SU-DHL-6 (cell line): ENCODE measurements around the gene PDE7B.

Experiments
- H2AFZ ChIP-seq: fragments of 200-600 bp; sonication (generic); 2 replicates; pipeline ENCODE4 v1.6.1; 2014; ENCODE audit warnings: low read depth, mild to moderate bottlenecking, moderate library complexity, mixed read lengths, antibody characterized with exemption, low read length; ENCODE audit not compliant: severe bottlenecking
- H3F3A ChIP-seq: fragments of 200-600 bp; shearing (Covaris generic); 2 replicates; pipeline ENCODE4 v1.6.0; 2016; ENCODE audit warnings: antibody characterized with exemption, mild to moderate bottlenecking; ENCODE audit not compliant: insufficient read depth
- H3K27ac ChIP-seq: fragments of 200-600 bp; sonication (generic); 2 replicates; pipeline ENCODE4 v1.5.1; 2016; ENCODE audit warnings: low read depth, mild to moderate bottlenecking, low read length, moderate library complexity, mixed read lengths
- H3K27me3 ChIP-seq: fragments of 200-600 bp; sonication (generic), shearing (Covaris generic); 2 replicates; pipeline ENCODE4 v1.6.0; 2014; ENCODE audit warnings: mild to moderate bottlenecking, low read length
- H3K36me3 ChIP-seq: fragments of 200-600 bp; sonication (generic); 2 replicates; pipeline ENCODE4 v1.6.1; 2014; ENCODE audit warnings: mild to moderate bottlenecking, low read length, mixed read lengths
- H3K4me2 ChIP-seq: fragments of 300-600, 200-600 bp; shearing (Covaris generic), sonication (generic); 2 replicates; pipeline ENCODE4 v1.6.0; 2014; ENCODE audit warnings: low read length, low read depth, mild to moderate bottlenecking; ENCODE audit not compliant: poor library complexity, severe bottlenecking
- H3K4me3 ChIP-seq: fragments of 200-600 bp; sonication (generic); 2 replicates; pipeline ENCODE4 v1.5.1; 2014; ENCODE audit warnings: antibody characterized with exemption, low read length, mild to moderate bottlenecking, mixed read lengths; ENCODE audit not compliant: insufficient read depth, poor library complexity, severe bottlenecking
- H3K79me2 ChIP-seq: fragments of 200-600 bp; sonication (generic); 2 replicates; pipeline ENCODE4 v1.6.1; 2014; ENCODE audit warnings: mild to moderate bottlenecking, low read length, moderate library complexity; ENCODE audit not compliant: insufficient read depth
- H3K9ac ChIP-seq: fragments of 200-600 bp; sonication (generic); 2 replicates; pipeline ENCODE4 v1.7.0; 2014; ENCODE audit warnings: mild to moderate bottlenecking, low read length
- H3K9me2 ChIP-seq: fragments of 200-600 bp; sonication (generic); replicated peaks from 2 replicates; pipeline ENCODE4 v1.6.1; 2014; ENCODE audit warnings: low read length; ENCODE audit not compliant: insufficient read depth
- H3K9me3 ChIP-seq: fragments of 200-600 bp; sonication (generic); 2 replicates; pipeline ENCODE4 v1.6.1; 2014; ENCODE audit warnings: low read length, mixed read lengths; ENCODE audit not compliant: insufficient read depth
- H4K20me1 ChIP-seq: fragments of 200-600 bp; sonication (generic); 2 replicates; pipeline ENCODE4 v1.6.1; 2014; ENCODE audit warnings: low read depth, mild to moderate bottlenecking, antibody characterized with exemption, low read length, moderate library complexity, mixed read lengths
- CTCF ChIP-seq: fragments of 200-600 bp; sonication (generic); IDR thresholded peaks from one replicate; pipeline ENCODE4 v1.5.1; 2017; ENCODE audit warnings: antibody characterized with exemption, mild to moderate bottlenecking, low read length, moderate library complexity; ENCODE audit not compliant: insufficient read depth, poor library complexity, severe bottlenecking
- EZH2phosphoT487 ChIP-seq: fragments of 200-600 bp; sonication (generic), shearing (Covaris generic); conservative IDR thresholded peaks from 2 replicates; pipeline ENCODE4 v1.6.1; 2018; ENCODE audit warnings: mild to moderate bottlenecking, antibody characterized with exemption, low read length, moderate library complexity, mixed read lengths

PDE7B gene

GRCh38 chr6:136129365-136129764 is 277.9 kb downstream of the PDE7B start:
- Histone ChIP-seq H3K27ac (no peak overlapping the region), H3K27me3 (no peaks in the 10 kb centered on the region), H3K9me2 (no peaks in the 10 kb centered on the region; the same call in 1 of the 2 replicates), H3K4me2 (no peak overlapping the region), H3K9me3 (no peaks in the 10 kb centered on the region), H4K20me1 (no peaks in the 10 kb centered on the region), H3K9ac (no peak overlapping the region), H3K36me3 (no peaks in the 10 kb centered on the region), H3F3A (no peaks in the 10 kb centered on the region), H2AFZ (no peak overlapping the region), H3K79me2 (no peaks in the 10 kb centered on the region), H3K4me3 (no peak overlapping the region)
- TF ChIP-seq EZH2phosphoT487 (no peak), CTCF (no peak)

DNA sequence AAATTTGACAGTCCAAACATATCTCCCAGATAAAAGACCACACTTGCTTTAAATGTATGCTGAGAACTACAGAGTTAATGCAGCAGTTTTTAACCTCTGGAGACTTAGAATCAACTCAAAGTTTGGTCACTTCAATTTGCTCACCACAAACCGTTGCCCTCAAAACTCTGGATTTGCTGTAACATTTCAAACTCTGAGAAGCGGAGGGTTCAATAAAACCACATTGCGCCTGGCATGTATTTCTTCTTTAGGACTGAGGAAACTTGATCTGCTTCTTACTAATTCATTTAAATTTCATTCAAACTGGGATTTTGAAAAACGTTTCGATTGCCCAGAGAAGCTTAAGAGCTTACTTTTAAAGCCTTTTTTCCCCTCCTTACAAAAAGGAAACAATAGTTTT is 282.8 kb downstream of the PDE7B start:
- Histone ChIP-seq H3K79me2 (no peaks in the 10 kb centered on the region), H3K9me3 (no peaks in the 10 kb centered on the region), H3F3A (no peaks in the 10 kb centered on the region), H3K27ac (no peak overlapping the region), H4K20me1 (no peaks in the 10 kb centered on the region), H3K9me2 (no peaks in the 10 kb centered on the region; the same call in 1 of the 2 replicates), H3K4me3 (no peak overlapping the region), H3K36me3 (no peaks in the 10 kb centered on the region), H3K27me3 (no peaks in the 10 kb centered on the region), H3K9ac (no peak overlapping the region), H2AFZ (no peak overlapping the region), H3K4me2 (no peak overlapping the region)
- TF ChIP-seq EZH2phosphoT487 (no peak), CTCF (no peak)

DNA sequence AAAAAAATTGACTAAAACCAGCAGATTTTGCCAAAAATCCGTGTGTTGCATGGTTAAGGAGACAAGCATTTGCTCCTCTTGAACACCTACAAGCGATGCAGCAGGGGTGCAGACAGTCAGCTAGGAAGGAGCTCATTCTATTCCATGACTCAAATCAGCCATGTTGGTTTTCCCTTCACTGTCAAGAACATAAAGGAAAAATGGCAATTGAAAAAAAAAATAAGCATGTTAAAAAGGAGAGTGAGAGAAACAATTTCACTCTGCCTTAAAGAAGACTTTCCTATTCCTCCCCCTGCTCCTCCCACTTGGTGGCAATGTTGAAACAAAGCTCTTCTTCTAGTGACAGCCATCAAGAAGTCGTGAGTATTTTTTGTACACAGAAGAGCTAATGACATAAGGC is 283.2 kb downstream of the PDE7B start:
- no peaks in the 10 kb centered on the region for H3K36me3 ChIP-seq
- no peak overlapping the region for H3K9ac ChIP-seq
- TF ChIP-seq CTCF (no peak), EZH2phosphoT487 (no peak)

GRCh38 chr6:136136274-136136673 is 284.8 kb downstream of the PDE7B start:
- Histone ChIP-seq H3F3A (no peaks in the 10 kb centered on the region), H2AFZ (no peak overlapping the region), H3K27me3 (no peaks in the 10 kb centered on the region), H3K27ac (no peak overlapping the region), H3K79me2 (no peaks in the 10 kb centered on the region), H4K20me1 (no peaks in the 10 kb centered on the region), H3K9ac (no peak overlapping the region), H3K4me2 (no peak overlapping the region), H3K36me3 (no peaks in the 10 kb centered on the region), H3K9me3 (no peaks in the 10 kb centered on the region), H3K9me2 (no peaks in the 10 kb centered on the region; the same call in 1 of the 2 replicates), H3K4me3 (no peak overlapping the region)
- no peak for TF ChIP-seq EZH2phosphoT487

More for the DNA sequence above, 283.2 kb downstream of the PDE7B start:
- H3K9me3 ChIP-seq = no peaks in the 10 kb centered on the region
- H3K9me2 ChIP-seq = no peaks in the 10 kb centered on the region; the same call in 1 of the 2 replicates
- H4K20me1 ChIP-seq = no peaks in the 10 kb centered on the region
- H3F3A ChIP-seq = no peaks in the 10 kb centered on the region
- no peak overlapping the region for H2AFZ ChIP-seq
- no peak overlapping the region for H3K27ac ChIP-seq
- H3K4me2 ChIP-seq = no peak overlapping the region
- H3K27me3 ChIP-seq = no peaks in the 10 kb centered on the region
- no peak overlapping the region for H3K4me3 ChIP-seq
- H3K79me2 ChIP-seq = no peaks in the 10 kb centered on the region
